HepG2 (cell line): ENCODE data around the gene HMGB3. TPM values are rescaled to one million over a fixed set of nuclear protein-coding genes. Genes with fewer than 3 reads are reported as not detected.

Experiments
- ATAC-seq: fragments of 200-7000 bp; cut with Tn5 transposase; 3 replicates; pipeline ENCODE4 v1.9.1; 2020; ENCODE audit warnings: mild to moderate bottlenecking, moderate library complexity
- BruUV-seq: library from RNA; stranded (reverse); fragments of 400-500 nt; replicated peaks from 2 replicates; lab custom pipeline; 2021; lab: Mats Ljungman, UMichigan
- CTCF ChIA-PET: fragments of 300-600 bp; formaldehyde crosslinking; extraction: SDS; loops from one replicate; lab custom pipeline; 2021; ENCODE audit warnings: low total read pairs, inconsistent platforms, low intra/inter-chr PET ratio; lab: Yijun Ruan, JAX
- POLR2A ChIA-PET: fragments of 350-600 bp; sonication (Branson Sonifier 250); formaldehyde crosslinking; loops from one replicate; lab custom pipeline; 2020; ENCODE audit warnings: antibody characterized with exemption, inconsistent platforms; lab: Yijun Ruan, JAX
- DNase-seq: peaks from one replicate; pipeline ENCODE4 v3.0.0-alpha.2; 2015; ENCODE audit warnings: low spot score
- FAIRE-seq: peaks from 3 replicates; lab custom pipeline; 2011; peaks lifted over from hg19 to GRCh38; lab: Jason Lieb, UNC
- H2AFZ ChIP-seq: one replicate; pipeline ENCODE4 v1.6.1; 2011; ENCODE audit warnings: low read length, inconsistent platforms
- H3K27ac ChIP-seq: fragments of 300-600 bp; 3 replicates; pipeline ENCODE4 v1.8.0; 2011; ENCODE audit warnings: mixed run types, mild to moderate bottlenecking, mixed read lengths, low read length, inconsistent platforms; ENCODE audit not compliant: insufficient read depth; ENCODE audit errors: extremely low read length
- H3K27me3 ChIP-seq, 2 experiments: fragments of 200-600 bp in 1 of 2; 2 replicates in 1 of 2; 3 replicates in 1 of 2; pipeline versions ENCODE4 v1.6.0 to v1.8.0; 2011; ENCODE audit warnings: low read length in 2 of 2, mild to moderate bottlenecking in 2 of 2, moderate library complexity in 2 of 2, inconsistent platforms in 1 of 2; ENCODE audit not compliant: insufficient read depth in 2 of 2, control insufficient read depth in 1 of 2
- H3K36me3 ChIP-seq, 2 experiments: fragments of 200-600 bp in 1 of 2; replicated peaks in 1 of 2; 2 replicates in 1 of 2; 3 replicates in 1 of 2; pipeline versions ENCODE4 v1.5.1 to v1.8.0; 2011; ENCODE audit warnings: low read length in 2 of 2, inconsistent platforms in 1 of 2; ENCODE audit not compliant: insufficient read depth in 2 of 2, control insufficient read depth in 1 of 2
- H3K4me1 ChIP-seq: 2 replicates; pipeline ENCODE4 v1.5.1; 2012; ENCODE audit warnings: low read length, inconsistent platforms; ENCODE audit not compliant: insufficient read depth
- H3K4me2 ChIP-seq: 2 replicates; pipeline ENCODE4 v1.6.0; 2011; ENCODE audit warnings: low read depth, low read length, inconsistent platforms
- H3K4me3 ChIP-seq, 3 experiments: fragments of 200-600 bp in 1 of 3; sonication (generic), shearing (Covaris generic) in 1 of 3; replicated peaks in 1 of 3; 2 replicates each; pipeline ENCODE4 v1.5.1; 2011 to 2016; ENCODE audit warnings: low read length in 3 of 3, inconsistent platforms in 2 of 3, low read depth in 2 of 3, mild to moderate bottlenecking in 2 of 3, control low read depth in 1 of 3, mixed read lengths in 1 of 3; ENCODE audit not compliant: insufficient read depth in 1 of 3
- H3K79me2 ChIP-seq: one replicate; pipeline ENCODE4 v1.6.1; 2011; ENCODE audit warnings: low read length, inconsistent platforms; ENCODE audit not compliant: insufficient read depth
- H3K9ac ChIP-seq: 2 replicates; pipeline ENCODE4 v1.6.0; 2011; ENCODE audit warnings: mild to moderate bottlenecking, low read depth, low read length, inconsistent platforms; ENCODE audit not compliant: insufficient read depth
- H3K9me3 ChIP-seq: 2 replicates; pipeline ENCODE4 v1.5.1; 2012; ENCODE audit warnings: mild to moderate bottlenecking, low read length
- H4K20me1 ChIP-seq: 2 replicates; pipeline ENCODE4 v1.6.0; 2011; ENCODE audit warnings: inconsistent platforms, mild to moderate bottlenecking, low read length, moderate library complexity; ENCODE audit not compliant: insufficient read depth
- CBX5 ChIP-seq: sonication (generic); formaldehyde crosslinking; IDR thresholded peaks from 2 replicates; pipeline ENCODE4 v1.4.0; 2020; ENCODE audit warnings: missing genetic modification reagents, borderline replicate concordance
- KDM6A ChIP-seq: IDR thresholded peaks from 2 replicates; pipeline ENCODE4 v1.6.1; 2016; ENCODE audit warnings: low read depth
- KLF9 ChIP-seq: IDR thresholded peaks from 2 replicates; pipeline ENCODE4 v1.6.1; 2016; ENCODE audit warnings: low read depth
- MBD4 ChIP-seq: IDR thresholded peaks from 2 replicates; pipeline ENCODE4 v1.6.1; 2012; ENCODE audit warnings: low read length, inconsistent platforms, borderline replicate concordance
- NFKB2 ChIP-seq: sonication (generic); formaldehyde crosslinking; IDR thresholded peaks from 2 replicates; pipeline ENCODE4 v1.4.0; 2020; ENCODE audit warnings: missing genetic modification reagents, borderline replicate concordance
- NFKBIZ ChIP-seq: IDR thresholded peaks from 2 replicates; pipeline ENCODE4 v1.6.1; 2018; ENCODE audit warnings: missing genetic modification reagents, missing compliant biosample characterization
- RNF2 ChIP-seq: fragments of 450-650 bp; conservative IDR thresholded peaks from 2 replicates; pipeline ENCODE4 v1.6.1; 2016; ENCODE audit warnings: low read depth
- SALL2 ChIP-seq: sonication (generic); formaldehyde crosslinking; IDR thresholded peaks from 2 replicates; pipeline ENCODE4 v1.8.1; 2023; ENCODE audit warnings: mild to moderate bottlenecking, missing genetic modification reagents, inconsistent platforms
- SAP130 ChIP-seq: IDR thresholded peaks from 2 replicates; pipeline ENCODE4 v1.6.1; 2016; ENCODE audit warnings: low read depth
- SP5 ChIP-seq: IDR thresholded peaks from 2 replicates; pipeline ENCODE4 v1.6.1; 2016; ENCODE audit warnings: low read depth, borderline replicate concordance
- TOPORS ChIP-seq: sonication (generic); formaldehyde crosslinking; IDR thresholded peaks from 2 replicates; pipeline ENCODE4 v1.8.0; 2023; ENCODE audit warnings: mild to moderate bottlenecking, missing genetic modification reagents
- ZNF367 ChIP-seq: sonication (generic); formaldehyde crosslinking; IDR thresholded peaks from 2 replicates; pipeline ENCODE4 v1.4.0; 2020; ENCODE audit warnings: missing genetic modification reagents, borderline replicate concordance
- ZNF446 ChIP-seq: sonication (generic); formaldehyde crosslinking; IDR thresholded peaks from 2 replicates; pipeline ENCODE4 v1.5.0; 2020; ENCODE audit warnings: mild to moderate bottlenecking, missing genetic modification reagents
- ZNF550 ChIP-seq: sonication (generic); formaldehyde crosslinking; IDR thresholded peaks from 2 replicates; pipeline ENCODE4 v1.4.0; 2020; ENCODE audit warnings: mild to moderate bottlenecking, missing genetic modification reagents, borderline replicate concordance
- ZNF772 ChIP-seq: sonication (generic); formaldehyde crosslinking; IDR thresholded peaks from 2 replicates; pipeline ENCODE4 v1.5.0; 2020; ENCODE audit warnings: mild to moderate bottlenecking, missing genetic modification reagents
- WGBS: methylation state at CpG from one replicate; pipeline ENCODE4 v1.1.6; 2017; ENCODE audit warnings: low lambda C conversion rate; 5-methylcytosine and 5-hydroxymethylcytosine counted together
- in situ Hi-C: cut with HindIII; loops from 2 replicates; pipeline ENCODE4 v1.10.0; 2017; ENCODE audit warnings: low pct_unique_long_range_greater_than_20kb; ENCODE audit not compliant: extremely low pct_ligation_motif_present
- intact Hi-C: fragments of 100-400 bp; cut with micrococcal nuclease; formaldehyde crosslinking; loops from one replicate; pipeline ENCODE4 v1.10.0; 2022; ENCODE audit not compliant: unreplicated experiment
- polyA plus RNA-seq, 8 experiments: library from polyadenylated mRNA; depleted of rRNA in 3 of 8; stranded (reverse) in 7 of 8; unstranded in 1 of 8; fragments of >200 nt; fragmentation: Illumina TruSeq in 4 of 8; extraction: Trizol in 4 of 8; gene quantifications; 2 replicates each; pipeline versions ENCODE4 v1.2.1 to v1.2.3, GENCODE V29; 2011 to 2016; ENCODE audit warnings: low read depth in 4 of 8, missing spikeins in 1 of 8, mixed read lengths in 1 of 8; ENCODE audit not compliant: insufficient read depth in 1 of 8
- total RNA-seq, 5 experiments: library from RNA; depleted of rRNA; stranded (reverse); fragments of >200 nt; fragmentation: Illumina TruSeq; extraction: Trizol; gene quantifications; 2 replicates each; pipeline ENCODE4 v1.2.3, GENCODE V29; 2016; ENCODE audit warnings: low read depth in 1 of 5
- TF ChIP-seq, protein P1 (sequence below): sonication (generic); formaldehyde crosslinking; IDR thresholded peaks from 2 replicates; pipeline ENCODE4 v1.4.0; 2020; ENCODE audit warnings: mild to moderate bottlenecking, low read depth, missing genetic modification reagents
- TF ChIP-seq, protein P2 (sequence below): sonication (generic); formaldehyde crosslinking; IDR thresholded peaks from 2 replicates; pipeline ENCODE4 v1.4.0; 2020; ENCODE audit warnings: mild to moderate bottlenecking, missing genetic modification reagents
- TF ChIP-seq, protein P3 (sequence below): sonication (generic); formaldehyde crosslinking; IDR thresholded peaks from 2 replicates; pipeline ENCODE4 v1.5.0; 2020; ENCODE audit warnings: mild to moderate bottlenecking, missing genetic modification reagents, borderline replicate concordance

Gene HMGB3
- total and polyA plus RNA-seq, 2 of the 13 experiments (the other 11 are each of a cell fraction or from before 2014, with no cell fraction given), result 8.5 to 87.1 TPM

DNA sequence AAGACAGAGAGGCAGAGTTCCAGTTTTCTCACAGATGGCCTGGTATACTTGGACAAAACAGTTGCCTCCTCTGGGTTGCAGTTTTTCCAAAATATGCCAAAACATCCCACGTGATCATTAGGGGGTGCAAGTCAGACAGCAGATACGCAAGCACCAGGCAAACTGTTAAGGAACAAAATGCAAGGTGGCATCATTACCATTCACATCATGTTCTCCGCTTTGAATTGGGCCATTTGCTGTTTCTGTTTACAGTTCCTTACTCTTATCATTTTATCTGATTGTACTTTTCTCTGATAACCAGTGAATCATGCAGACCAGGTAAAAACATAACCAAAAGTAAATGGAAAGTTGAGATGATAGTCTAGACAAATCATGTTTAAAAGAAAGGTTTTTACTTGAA, 16.4 kb upstream of the HMGB3 start:
- H3K4me1 ChIP-seq, result peaks cover 22% of the 10 kb centered on the region
- H4K20me1 ChIP-seq, result no peaks in the 10 kb centered on the region
- no peaks in the 10 kb centered on the region for H3K9me3 ChIP-seq
- ATAC-seq, result no peak
- peaks cover 0 to 5% of the 10 kb centered on the region in 2 experiments; a peak in 2 of 5 replicates for H3K27me3 ChIP-seq
- H3K9ac ChIP-seq, result no peak overlapping the region
- H2AFZ ChIP-seq, result no peak overlapping the region
- POLR2A ChIA-PET, result no interaction called here
- TF ChIP-seq KLF9 (CRISPR knock-in tag) (no peak), ZNF446 (no peak), RNF2 (no peak), NFKBIZ (CRISPR knock-in tag) (no peak), TOPORS (CRISPR knock-in tag) (no peak), ZNF550 (CRISPR knock-in tag) (no peak), ZNF772 (CRISPR knock-in tag) (no peak), SALL2 (CRISPR knock-in tag) (no peak), ZNF367 (CRISPR knock-in tag) (no peak), CBX5 (no peak), KDM6A (no peak), MBD4 (no peak), SAP130 (CRISPR knock-in tag) (no peak), SP5 (no peak), NFKB2 (no peak)
- TF ChIP-seq, protein P1, sequence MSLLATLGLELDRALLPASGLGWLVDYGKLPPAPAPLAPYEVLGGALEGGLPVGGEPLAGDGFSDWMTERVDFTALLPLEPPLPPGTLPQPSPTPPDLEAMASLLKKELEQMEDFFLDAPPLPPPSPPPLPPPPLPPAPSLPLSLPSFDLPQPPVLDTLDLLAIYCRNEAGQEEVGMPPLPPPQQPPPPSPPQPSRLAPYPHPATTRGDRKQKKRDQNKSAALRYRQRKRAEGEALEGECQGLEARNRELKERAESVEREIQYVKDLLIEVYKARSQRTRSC (CRISPR knock-in tag), result no peak
- TF ChIP-seq, protein P2, sequence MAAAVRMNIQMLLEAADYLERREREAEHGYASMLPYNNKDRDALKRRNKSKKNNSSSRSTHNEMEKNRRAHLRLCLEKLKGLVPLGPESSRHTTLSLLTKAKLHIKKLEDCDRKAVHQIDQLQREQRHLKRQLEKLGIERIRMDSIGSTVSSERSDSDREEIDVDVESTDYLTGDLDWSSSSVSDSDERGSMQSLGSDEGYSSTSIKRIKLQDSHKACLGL, result no peak
- TF ChIP-seq, protein P3, sequence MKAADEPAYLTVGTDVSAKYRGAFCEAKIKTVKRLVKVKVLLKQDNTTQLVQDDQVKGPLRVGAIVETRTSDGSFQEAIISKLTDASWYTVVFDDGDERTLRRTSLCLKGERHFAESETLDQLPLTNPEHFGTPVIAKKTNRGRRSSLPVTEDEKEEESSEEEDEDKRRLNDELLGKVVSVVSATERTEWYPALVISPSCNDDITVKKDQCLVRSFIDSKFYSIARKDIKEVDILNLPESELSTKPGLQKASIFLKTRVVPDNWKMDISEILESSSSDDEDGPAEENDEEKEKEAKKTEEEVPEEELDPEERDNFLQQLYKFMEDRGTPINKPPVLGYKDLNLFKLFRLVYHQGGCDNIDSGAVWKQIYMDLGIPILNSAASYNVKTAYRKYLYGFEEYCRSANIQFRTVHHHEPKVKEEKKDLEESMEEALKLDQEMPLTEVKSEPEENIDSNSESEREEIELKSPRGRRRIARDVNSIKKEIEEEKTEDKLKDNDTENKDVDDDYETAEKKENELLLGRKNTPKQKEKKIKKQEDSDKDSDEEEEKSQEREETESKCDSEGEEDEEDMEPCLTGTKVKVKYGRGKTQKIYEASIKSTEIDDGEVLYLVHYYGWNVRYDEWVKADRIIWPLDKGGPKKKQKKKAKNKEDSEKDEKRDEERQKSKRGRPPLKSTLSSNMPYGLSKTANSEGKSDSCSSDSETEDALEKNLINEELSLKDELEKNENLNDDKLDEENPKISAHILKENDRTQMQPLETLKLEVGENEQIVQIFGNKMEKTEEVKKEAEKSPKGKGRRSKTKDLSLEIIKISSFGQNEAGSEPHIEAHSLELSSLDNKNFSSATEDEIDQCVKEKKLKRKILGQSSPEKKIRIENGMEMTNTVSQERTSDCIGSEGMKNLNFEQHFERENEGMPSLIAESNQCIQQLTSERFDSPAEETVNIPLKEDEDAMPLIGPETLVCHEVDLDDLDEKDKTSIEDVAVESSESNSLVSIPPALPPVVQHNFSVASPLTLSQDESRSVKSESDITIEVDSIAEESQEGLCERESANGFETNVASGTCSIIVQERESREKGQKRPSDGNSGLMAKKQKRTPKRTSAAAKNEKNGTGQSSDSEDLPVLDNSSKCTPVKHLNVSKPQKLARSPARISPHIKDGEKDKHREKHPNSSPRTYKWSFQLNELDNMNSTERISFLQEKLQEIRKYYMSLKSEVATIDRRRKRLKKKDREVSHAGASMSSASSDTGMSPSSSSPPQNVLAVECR (CRISPR knock-in tag), result no peak
- H3K4me2 ChIP-seq, result no peak overlapping the region; the same call in 1 of the 2 replicates
- in situ Hi-C loops (no loop called here), intact Hi-C loops (no loop called here)
- H3K27ac ChIP-seq, result no peak overlapping the region
- no peaks in the 10 kb centered on the region for H3K36me3 ChIP-seq
- H3K4me3 ChIP-seq, result no peak overlapping the region
- CTCF ChIA-PET, result no interaction called here
- no peak for DNase-seq
- FAIRE-seq, result no peak
- H3K79me2 ChIP-seq, result no peaks in the 10 kb centered on the region
- no TSS peak for BruUV-seq
- 0% methylated on average over 1 of the region's 3 CpGs for WGBS
